Measurements from ENCODE around the gene HSPA4L. TPM values are rescaled to one million over a fixed set of nuclear protein-coding genes. Genes with fewer than 3 reads are reported as not detected.
A peak's percentile ranks its signal among the peaks of the same experiment; 100 is the strongest.

HSPA4L gene
- total RNA-seq = 4.5 TPM
- 1.7 TPM for polyA plus RNA-seq

- under 1% methylated on average over 63 of the region's 63 CpGs for WGBS
- Histone ChIP-seq H3K4me3 (ENCODE audit: low read depth, low read length) (peak within 1 kb of the TSS; percentile 61), H3K4me1 (ENCODE audit: insufficient read depth) (peaks cover 2% of the 10 kb centered on the region), H3K36me3 (ENCODE audit: insufficient read depth) (no peaks in the 10 kb centered on the region), H3K27ac (ENCODE audit: low read depth) (peak within 1 kb of the TSS; percentile 13)
- peak; percentile 50 for DNase-seq (ENCODE audit: extremely low spot score)
Observed at GRCh38 chr4:127782275-127783025, at the start of gene HSPA4L. Gene HSPA4L (plus strand): TSS chr4:127782322. CDS start chr4:127782551, 229 bp downstream.

- WGBS = 14% methylated on average over 8 of the region's 8 CpGs
- Histone ChIP-seq H3K4me3 (ENCODE audit: low read depth, low read length) (no peak overlapping the region), H3K36me3 (ENCODE audit: insufficient read depth) (no peaks in the 10 kb centered on the region), H3K27ac (ENCODE audit: low read depth) (no peak overlapping the region), H3K4me1 (ENCODE audit: insufficient read depth) (no peaks in the 10 kb centered on the region)
- peak; percentile 20 for DNase-seq (ENCODE audit: extremely low spot score)
Observed at GRCh38 chr4:127732623-127733328, 49.3 kb upstream of the HSPA4L start.

GRCh38 chr4:127734976-127735375, 47.1 kb upstream of the HSPA4L start:
- WGBS = 84% methylated on average over 2 of the region's 2 CpGs
- Histone ChIP-seq H3K4me1 (ENCODE audit: insufficient read depth) (no peaks in the 10 kb centered on the region), H3K27ac (ENCODE audit: low read depth) (no peak overlapping the region), H3K4me3 (ENCODE audit: low read depth, low read length) (no peak overlapping the region), H3K36me3 (ENCODE audit: insufficient read depth) (no peaks in the 10 kb centered on the region)
- no peak for DNase-seq (ENCODE audit: extremely low spot score)

- no peak for DNase-seq (ENCODE audit: extremely low spot score)
- Histone ChIP-seq H3K27ac (ENCODE audit: low read depth) (no peak overlapping the region), H3K4me3 (ENCODE audit: low read depth, low read length) (no peak overlapping the region), H3K36me3 (ENCODE audit: insufficient read depth) (no peaks in the 10 kb centered on the region), H3K4me1 (ENCODE audit: insufficient read depth) (no peaks in the 10 kb centered on the region)
- 32% methylated on average over 4 of the region's 4 CpGs for WGBS
Observed at GRCh38 chr4:127737295-127737694, 44.8 kb upstream of the HSPA4L start.

GRCh38 chr4:127741247-127741646, 40.9 kb upstream of the HSPA4L start:
- H3K4me3 ChIP-seq (ENCODE audit: low read depth, low read length) = no peak overlapping the region
- 98% methylated on average over 1 of the region's 1 CpG for WGBS

GRCh38 chr4:127747883-127748282, 34.2 kb upstream of the HSPA4L start:
- Histone ChIP-seq H3K4me3 (ENCODE audit: low read depth, low read length) (no peak overlapping the region), H3K36me3 (ENCODE audit: insufficient read depth) (no peaks in the 10 kb centered on the region), H3K27ac (ENCODE audit: low read depth) (no peak overlapping the region), H3K4me1 (ENCODE audit: insufficient read depth) (no peaks in the 10 kb centered on the region)
- 94% methylated on average over 4 of the region's 4 CpGs for WGBS
- no peak for DNase-seq (ENCODE audit: extremely low spot score)

More at GRCh38 chr4:127741247-127741646, 40.9 kb upstream of the HSPA4L start:
- no peaks in the 10 kb centered on the region for H3K36me3 ChIP-seq (ENCODE audit: insufficient read depth)
- DNase-seq (ENCODE audit: extremely low spot score) = no peak
- no peaks in the 10 kb centered on the region for H3K4me1 ChIP-seq (ENCODE audit: insufficient read depth)
- H3K27ac ChIP-seq (ENCODE audit: low read depth) = no peak overlapping the region

- 90% methylated on average over 2 of the region's 2 CpGs for WGBS
- Histone ChIP-seq H3K4me1 (ENCODE audit: insufficient read depth) (no peaks in the 10 kb centered on the region), H3K4me3 (ENCODE audit: low read depth, low read length) (no peak overlapping the region), H3K36me3 (ENCODE audit: insufficient read depth) (no peaks in the 10 kb centered on the region), H3K27ac (ENCODE audit: low read depth) (no peak overlapping the region)
- no peak for DNase-seq (ENCODE audit: extremely low spot score)
Observed at GRCh38 chr4:127748957-127749356, 33.2 kb upstream of the HSPA4L start.

GRCh38 chr4:127756906-127757305, 25.2 kb upstream of the HSPA4L start:
- Histone ChIP-seq H3K36me3 (ENCODE audit: insufficient read depth) (no peaks in the 10 kb centered on the region), H3K27ac (ENCODE audit: low read depth) (no peak overlapping the region), H3K4me1 (ENCODE audit: insufficient read depth) (no peaks in the 10 kb centered on the region), H3K4me3 (ENCODE audit: low read depth, low read length) (no peak overlapping the region)
- DNase-seq (ENCODE audit: extremely low spot score) = no peak
- 84% methylated on average over 2 of the region's 2 CpGs for WGBS

GRCh38 chr4:127759228-127759820, 22.8 kb upstream of the HSPA4L start:
- 78% methylated on average over 2 of the region's 2 CpGs for WGBS
- Histone ChIP-seq H3K4me3 (ENCODE audit: low read depth, low read length) (no peak overlapping the region), H3K36me3 (ENCODE audit: insufficient read depth) (no peaks in the 10 kb centered on the region), H3K27ac (ENCODE audit: low read depth) (no peak overlapping the region), H3K4me1 (ENCODE audit: insufficient read depth) (no peaks in the 10 kb centered on the region)
- DNase-seq (ENCODE audit: extremely low spot score) = no peak

- no peak for DNase-seq (ENCODE audit: extremely low spot score)
- 75% methylated on average over 3 of the region's 3 CpGs for WGBS
- no peaks in the 10 kb centered on the region for H3K4me1 ChIP-seq (ENCODE audit: insufficient read depth)
- H3K4me3 ChIP-seq (ENCODE audit: low read depth, low read length) = no peak overlapping the region
- H3K36me3 ChIP-seq (ENCODE audit: insufficient read depth) = no peaks in the 10 kb centered on the region
- H3K27ac ChIP-seq (ENCODE audit: low read depth) = no peak overlapping the region
Observed at GRCh38 chr4:127759893-127760292, 22.2 kb upstream of the HSPA4L start.

GRCh38 chr4:127771535-127772275, 10.4 kb upstream of the HSPA4L start:
- Histone ChIP-seq H3K4me3 (ENCODE audit: low read depth, low read length) (no peak overlapping the region), H3K4me1 (ENCODE audit: insufficient read depth) (no peaks in the 10 kb centered on the region), H3K36me3 (ENCODE audit: insufficient read depth) (no peaks in the 10 kb centered on the region), H3K27ac (ENCODE audit: low read depth) (no peak overlapping the region)
- peak; percentile 7 for DNase-seq (ENCODE audit: extremely low spot score)
- 42% methylated on average over 4 of the region's 4 CpGs for WGBS

- no peak overlapping the region for H3K4me3 ChIP-seq (ENCODE audit: low read depth, low read length)
- no peaks in the 10 kb centered on the region for H3K4me1 ChIP-seq (ENCODE audit: insufficient read depth)
- whole genome bisulfite sequencing = 71% methylated on average over 10 of the region's 10 CpGs
- H3K36me3 ChIP-seq (ENCODE audit: insufficient read depth) = no peaks in the 10 kb centered on the region
- no peak overlapping the region for H3K27ac ChIP-seq (ENCODE audit: low read depth)
- DNase-seq (ENCODE audit: extremely low spot score) = no peak
Observed at GRCh38 chr4:127772769-127773671, 9.1 kb upstream of the HSPA4L start.

GRCh38 chr4:127775843-127776242, 6.3 kb upstream of the HSPA4L start:
- 96% methylated on average over 4 of the region's 4 CpGs for WGBS
- no peaks in the 10 kb centered on the region for H3K4me1 ChIP-seq (ENCODE audit: insufficient read depth)
- no peak for DNase-seq (ENCODE audit: extremely low spot score)
- H3K36me3 ChIP-seq (ENCODE audit: insufficient read depth) = no peaks in the 10 kb centered on the region
- no peak overlapping the region for H3K27ac ChIP-seq (ENCODE audit: low read depth)
- H3K4me3 ChIP-seq (ENCODE audit: low read depth, low read length) = no peak overlapping the region
